Suppressor macrophage treated with lipopolysaccharide for 1 hour (primary cell): ENCODE measurements around the gene SPATA2L.

Experiments used
- DNase-seq, 3 donors: peaks; one replicate each; pipeline ENCODE4 v3.0.0-alpha.2; 2020 to 2022

The SPATA2L gene

GRCh38 chr16:89653656-89654295, 47.7 kb downstream of the SPATA2L start:
- DNase-seq, result no peak

- no peak for DNase-seq
Observed at GRCh38 chr16:89651584-89651983, 49.9 kb downstream of the SPATA2L start.

- DNase-seq, result no peak
Observed at GRCh38 chr16:89646906-89647305, 54.6 kb downstream of the SPATA2L start.
